Naive B cell (primary cell): ENCODE data around the gene COG6. TPM values are rescaled to one million over a fixed set of nuclear protein-coding genes. Genes with fewer than 3 reads are reported as not detected.
A peak's percentile ranks its signal among the peaks of the same experiment; 100 is the strongest.

ENCODE experiments used
- ATAC-seq, 2 donors: fragments of 150-1000 bp; cut with Tn5 transposase; 2 replicates each; pipeline ENCODE4 v1.10.0; 2021; ENCODE audit warnings: low read depth in 2 of 2, mild to moderate bottlenecking in 2 of 2, moderate library complexity in 2 of 2
- DNase-seq: peaks from one replicate; pipeline ENCODE4 v3.0.0; 2022
- H3K27ac Mint-ChIP-seq, 6 donors: one replicate each; pipeline ENCODE4 v1.8.0; 2020 to 2022; ENCODE audit warnings: mild to moderate bottlenecking in 6 of 6, mixed read lengths in 6 of 6, moderate library complexity in 5 of 6, inconsistent platforms in 2 of 6
- H3K27me3 Mint-ChIP-seq, 3 donors: one replicate each; pipeline ENCODE4 v1.8.0; 2021 to 2022; ENCODE audit warnings: mixed read lengths in 3 of 3, mild to moderate bottlenecking in 1 of 3
- H3K36me3 Mint-ChIP-seq, 2 donors: one replicate each; pipeline ENCODE4 v1.8.0; 2020 to 2022; ENCODE audit warnings: mixed read lengths in 2 of 2, inconsistent platforms in 1 of 2, mild to moderate bottlenecking in 1 of 2
- H3K4me1 Mint-ChIP-seq, 3 donors: one replicate each; pipeline ENCODE4 v1.8.0; 2020 to 2022; ENCODE audit warnings: mixed read lengths in 3 of 3, inconsistent platforms in 1 of 3, mild to moderate bottlenecking in 1 of 3, moderate library complexity in 1 of 3
- H3K4me3 Mint-ChIP-seq, 8 donors: one replicate each; pipeline ENCODE4 v1.8.0; 2020 to 2022; ENCODE audit warnings: mild to moderate bottlenecking in 8 of 8, mixed read lengths in 8 of 8, moderate library complexity in 8 of 8, inconsistent platforms in 2 of 8
- H3K9me3 Mint-ChIP-seq, 7 donors: one replicate each; pipeline ENCODE4 v1.8.0; 2020 to 2022; ENCODE audit warnings: mixed read lengths in 7 of 7, mild to moderate bottlenecking in 5 of 7, inconsistent platforms in 2 of 7, moderate library complexity in 1 of 7
- polyA plus RNA-seq, 6 donors: library from polyadenylated mRNA; unstranded; fragments of 300-500 nt; fragmentation: Illumina TruSeq; gene quantifications; one replicate each; pipeline ENCODE4 v1.2.3, GENCODE V29; 2021; ENCODE audit warnings: low read depth in 6 of 6

The COG6 gene
- 10 to 100 TPM; 14.9 to 20.3 (median 15.8) TPM for polyA plus RNA-seq

- peaks cover 0 to 8% (median 6%) of the 10 kb centered on the region in 3 donors for H3K27me3 Mint-ChIP-seq
- peak; percentile 88 to 93 for ATAC-seq
These were observed at the start of gene COG6 for GRCh38 chr13:39655569-39656324. Gene COG6 (plus strand): TSS chr13:39655662. CDS start chr13:39655727, 65 bp downstream.

GRCh38 chr13:39605677-39606320 lies 49.7 kb upstream of the COG6 start:
- no peak overlapping the region for H3K27ac Mint-ChIP-seq
- peak overlapping the region in 1 of 8 donors; percentile 65 for H3K4me3 Mint-ChIP-seq
- H3K36me3 Mint-ChIP-seq: no peaks in the 10 kb centered on the region
- no peak for DNase-seq
- peaks cover 9 to 14% (median 13%) of the 10 kb centered on the region in 3 donors for H3K4me1 Mint-ChIP-seq
- H3K27me3 Mint-ChIP-seq: peaks cover 25 to 51% (median 46%) of the 10 kb centered on the region in 3 donors
- no peaks in the 10 kb centered on the region for H3K9me3 Mint-ChIP-seq
- ATAC-seq: no peak

More at GRCh38 chr13:39655569-39656324, at the start of gene COG6:
- peak within 1 kb of the TSS; percentile 93 to 97 (median 94) for H3K27ac Mint-ChIP-seq
- peak within 1 kb of the TSS; percentile 87 to 98 (median 96) for H3K4me3 Mint-ChIP-seq
- H3K4me1 Mint-ChIP-seq: peaks cover 22 to 34% (median 25%) of the 10 kb centered on the region in 3 donors
- peak; percentile 94 for DNase-seq
- no peaks in the 10 kb centered on the region for H3K9me3 Mint-ChIP-seq
- H3K36me3 Mint-ChIP-seq: peaks cover 6 to 8% of the 10 kb centered on the region in 2 donors

- no peak for DNase-seq
- Mint-ChIP-seq H3K9me3 (no peaks in the 10 kb centered on the region), H3K27ac (no peak overlapping the region), H3K36me3 (no peaks in the 10 kb centered on the region), H3K4me3 (no peak overlapping the region), H3K27me3 (peaks cover 16 to 39% (median 33%) of the 10 kb centered on the region in 3 donors), H3K4me1 (peaks cover 4 to 6% (median 5%) of the 10 kb centered on the region in 3 donors)
- ATAC-seq: no peak
These were observed 47.6 kb upstream of the COG6 start for GRCh38 chr13:39607876-39608275.

- H3K36me3 Mint-ChIP-seq: no peaks in the 10 kb centered on the region
- no peaks in the 10 kb centered on the region for H3K9me3 Mint-ChIP-seq
- H3K27ac Mint-ChIP-seq: no peak overlapping the region
These were observed 43.3 kb upstream of the COG6 start for GRCh38 chr13:39612023-39612637.

GRCh38 chr13:39616087-39616694 lies 39.3 kb upstream of the COG6 start:
- Mint-ChIP-seq H3K27ac (no peak overlapping the region), H3K4me3 (no peak overlapping the region), H3K4me1 (no peaks in the 10 kb centered on the region), H3K27me3 (peaks cover 0 to 13% (median 12%) of the 10 kb centered on the region in 3 donors), H3K36me3 (no peaks in the 10 kb centered on the region), H3K9me3 (no peaks in the 10 kb centered on the region)
- DNase-seq (peak; percentile 40), ATAC-seq (peak; percentile 61 to 76)

More at GRCh38 chr13:39612023-39612637, 43.3 kb upstream of the COG6 start:
- Mint-ChIP-seq H3K27me3 (peaks cover 11 to 20% (median 13%) of the 10 kb centered on the region in 3 donors), H3K4me3 (no peak overlapping the region), H3K4me1 (no peaks in the 10 kb centered on the region)
- DNase-seq (peak; percentile 44), ATAC-seq (peak in 1 of 2 donors; percentile 35)

- H3K9me3 Mint-ChIP-seq: no peaks in the 10 kb centered on the region
- H3K36me3 Mint-ChIP-seq: no peaks in the 10 kb centered on the region
- no peak overlapping the region for H3K4me3 Mint-ChIP-seq
- no peaks in the 10 kb centered on the region for H3K4me1 Mint-ChIP-seq
- no peak for DNase-seq
- H3K27me3 Mint-ChIP-seq: peaks cover 0 to 25% (median 16%) of the 10 kb centered on the region in 3 donors
- no peak for ATAC-seq
- H3K27ac Mint-ChIP-seq: no peak overlapping the region
These were observed 36.9 kb upstream of the COG6 start for GRCh38 chr13:39618561-39618960.

- no peaks in the 10 kb centered on the region for H3K36me3 Mint-ChIP-seq
- H3K27ac Mint-ChIP-seq: no peak overlapping the region
- H3K4me1 Mint-ChIP-seq: no peaks in the 10 kb centered on the region
- DNase-seq (no peak), ATAC-seq (no peak)
- peaks cover 0 to 25% (median 16%) of the 10 kb centered on the region in 3 donors for H3K27me3 Mint-ChIP-seq
- no peak overlapping the region for H3K4me3 Mint-ChIP-seq
- H3K9me3 Mint-ChIP-seq: no peaks in the 10 kb centered on the region
These were observed 32.0 kb upstream of the COG6 start for GRCh38 chr13:39623466-39623865.

GRCh38 chr13:39631307-39631706 lies 24.2 kb upstream of the COG6 start:
- H3K4me1 Mint-ChIP-seq: no peaks in the 10 kb centered on the region
- peaks cover 25 to 39% (median 32%) of the 10 kb centered on the region in 3 donors for H3K27me3 Mint-ChIP-seq
- DNase-seq (no peak), ATAC-seq (no peak)
- peaks cover 6 to 33% (median 20%) of the 10 kb centered on the region in 7 donors for H3K9me3 Mint-ChIP-seq
- peaks cover 11 to 21% of the 10 kb centered on the region in 2 donors for H3K36me3 Mint-ChIP-seq
- H3K4me3 Mint-ChIP-seq: no peak overlapping the region
- H3K27ac Mint-ChIP-seq: no peak overlapping the region

GRCh38 chr13:39632994-39633393 lies 22.5 kb upstream of the COG6 start:
- Mint-ChIP-seq H3K27me3 (peaks cover 25 to 56% (median 43%) of the 10 kb centered on the region in 3 donors), H3K4me3 (no peak overlapping the region), H3K4me1 (no peaks in the 10 kb centered on the region), H3K27ac (no peak overlapping the region), H3K9me3 (peaks cover 6 to 46% (median 27%) of the 10 kb centered on the region in 7 donors), H3K36me3 (peaks cover 11 to 21% of the 10 kb centered on the region in 2 donors)
- ATAC-seq: no peak
- no peak for DNase-seq

GRCh38 chr13:39635564-39635963 lies 19.9 kb upstream of the COG6 start:
- no peak for ATAC-seq
- peaks cover 6 to 45% (median 29%) of the 10 kb centered on the region in 7 donors for H3K9me3 Mint-ChIP-seq
- peaks cover 11 to 21% of the 10 kb centered on the region in 2 donors for H3K36me3 Mint-ChIP-seq
- no peaks in the 10 kb centered on the region for H3K4me1 Mint-ChIP-seq
- H3K27ac Mint-ChIP-seq: no peak overlapping the region
- no peak for DNase-seq
- H3K4me3 Mint-ChIP-seq: no peak overlapping the region
- H3K27me3 Mint-ChIP-seq: peaks cover 30 to 76% (median 55%) of the 10 kb centered on the region in 3 donors

GRCh38 chr13:39637890-39638289 lies 17.6 kb upstream of the COG6 start:
- Mint-ChIP-seq H3K36me3 (peaks cover 0 to under 1% of the 10 kb centered on the region in 2 donors), H3K4me1 (no peaks in the 10 kb centered on the region), H3K9me3 (peaks cover 0 to 21% (median 11%) of the 10 kb centered on the region in 7 donors), H3K4me3 (no peak overlapping the region), H3K27ac (no peak overlapping the region), H3K27me3 (peaks cover 25 to 70% (median 41%) of the 10 kb centered on the region in 3 donors)
- no peak for DNase-seq
- no peak for ATAC-seq

GRCh38 chr13:39641645-39642044 lies 13.8 kb upstream of the COG6 start:
- DNase-seq (no peak), ATAC-seq (no peak)
- Mint-ChIP-seq H3K4me3 (no peak overlapping the region), H3K9me3 (peaks cover 0 to 15% (median 9%) of the 10 kb centered on the region in 7 donors), H3K27ac (no peak overlapping the region), H3K36me3 (no peaks in the 10 kb centered on the region), H3K27me3 (peaks cover 17 to 54% (median 25%) of the 10 kb centered on the region in 3 donors), H3K4me1 (no peaks in the 10 kb centered on the region)

GRCh38 chr13:39646122-39646521 lies 9.3 kb upstream of the COG6 start:
- ATAC-seq (no peak), DNase-seq (no peak)
- no peak overlapping the region for H3K4me3 Mint-ChIP-seq
- H3K27ac Mint-ChIP-seq: no peak overlapping the region
- no peaks in the 10 kb centered on the region for H3K36me3 Mint-ChIP-seq
- H3K4me1 Mint-ChIP-seq: no peaks in the 10 kb centered on the region
- H3K9me3 Mint-ChIP-seq: no peaks in the 10 kb centered on the region
- H3K27me3 Mint-ChIP-seq: peaks cover 8 to 24% (median 9%) of the 10 kb centered on the region in 3 donors
